OCI-M2 (cell line): ENCODE data around the gene IQSEC3.
"Not testable (repeated sequence)": the region's sequence is repeated elsewhere in the genome, so short reads cannot be mapped to it uniquely, and the experiment has no call there.

Experiments used
- DNase-seq: peaks from one replicate; lab custom pipeline; 2025; ENCODE audit not compliant: unreplicated experiment; lab: John Stamatoyannopoulos, UW

The IQSEC3 gene

DNA sequence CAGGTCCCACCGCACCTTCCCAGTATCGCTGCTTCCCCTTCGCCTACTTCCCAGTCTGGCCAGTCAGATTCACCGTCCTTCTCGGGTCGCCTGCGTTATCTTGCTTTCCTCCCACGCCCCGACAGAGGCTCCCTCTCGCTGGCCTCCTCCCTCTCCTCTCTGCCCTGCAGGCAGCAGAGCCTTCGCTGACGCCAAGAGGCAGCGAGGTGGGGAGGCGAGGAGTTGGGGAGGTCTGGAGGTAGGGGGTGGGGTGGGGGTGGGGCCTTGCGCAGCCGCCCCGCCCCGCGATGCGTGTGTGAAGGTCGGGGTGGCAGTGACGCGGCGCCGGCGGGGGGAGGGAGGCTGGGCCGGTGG, at the start of gene IQSEC3:
TSS of gene IQSEC3 (plus strand) at position 340 of the 354 bp plus-strand sequence. CDS start 116 bp downstream, outside the sequence.
- not testable (repeated sequence) for DNase-seq

DNA sequence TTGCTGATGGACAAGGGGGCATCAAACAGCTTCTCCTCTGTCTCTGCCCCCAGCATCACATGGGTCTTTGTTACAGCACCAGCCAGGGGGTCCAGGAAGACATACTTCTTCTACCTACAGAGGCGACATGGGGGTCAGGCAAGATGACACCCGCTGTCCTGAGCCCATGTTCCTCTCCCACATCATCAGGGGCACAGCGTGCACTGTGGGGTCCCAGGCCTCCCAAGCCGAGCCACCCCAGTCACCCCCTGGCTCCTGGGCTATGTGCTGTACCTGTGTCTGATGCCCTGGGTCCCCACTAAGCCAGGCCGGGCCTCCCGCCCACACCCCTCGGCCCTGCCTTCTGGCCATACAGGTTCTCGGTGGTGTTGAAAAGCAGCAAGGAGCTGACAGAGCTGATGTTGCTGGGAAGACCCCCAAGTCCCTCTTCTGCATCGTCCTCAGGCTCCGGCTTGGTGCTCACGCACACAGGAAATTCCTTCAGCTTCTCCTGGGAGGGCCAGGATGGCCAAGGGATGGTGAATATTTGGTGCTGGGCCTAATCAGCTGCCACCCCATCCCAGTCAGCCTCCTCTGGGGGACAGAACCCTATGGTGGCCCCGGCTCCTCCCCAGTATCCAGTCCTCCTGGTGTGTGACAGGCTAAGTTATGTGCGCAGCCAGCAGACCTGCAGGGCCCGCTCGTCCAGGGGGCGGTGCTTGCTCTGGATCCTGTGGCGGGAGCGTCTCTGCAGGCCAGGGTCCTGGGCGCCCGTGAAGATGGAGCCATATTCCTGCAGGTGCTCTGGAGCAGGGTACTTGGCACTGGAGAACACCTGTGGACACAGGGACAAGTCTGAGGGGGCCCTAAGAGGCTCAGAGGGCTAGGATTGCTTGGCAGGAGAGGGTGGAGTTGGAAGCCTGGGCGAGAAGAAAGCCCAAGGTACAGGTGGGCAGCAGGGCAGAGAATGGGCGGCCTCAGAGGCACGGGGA, 48.9 kb upstream of the IQSEC3 start:
- DNase-seq = not testable (repeated sequence)

- DNase-seq = not testable (repeated sequence)
Observed at GRCh38 chr12:18821-19567, 47.6 kb upstream of the IQSEC3 start.

DNA sequence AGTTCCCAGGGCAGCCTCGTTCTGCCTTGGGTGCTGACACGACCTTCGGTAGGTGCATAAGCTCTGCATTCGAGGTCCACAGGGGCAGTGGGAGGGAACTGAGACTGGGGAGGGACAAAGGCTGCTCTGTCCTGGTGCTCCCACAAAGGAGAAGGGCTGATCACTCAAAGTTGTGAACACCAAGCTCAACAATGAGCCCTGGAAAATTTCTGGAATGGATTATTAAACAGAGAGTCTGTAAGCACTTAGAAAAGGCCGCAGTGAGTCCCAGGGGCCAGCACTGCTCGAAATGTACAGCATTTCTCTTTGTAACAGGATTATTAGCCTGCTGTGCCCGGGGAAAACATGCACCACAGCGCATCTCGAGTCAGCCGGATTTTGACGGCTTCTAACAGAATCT, 46.7 kb upstream of the IQSEC3 start:
- DNase-seq = not testable (repeated sequence)

DNA sequence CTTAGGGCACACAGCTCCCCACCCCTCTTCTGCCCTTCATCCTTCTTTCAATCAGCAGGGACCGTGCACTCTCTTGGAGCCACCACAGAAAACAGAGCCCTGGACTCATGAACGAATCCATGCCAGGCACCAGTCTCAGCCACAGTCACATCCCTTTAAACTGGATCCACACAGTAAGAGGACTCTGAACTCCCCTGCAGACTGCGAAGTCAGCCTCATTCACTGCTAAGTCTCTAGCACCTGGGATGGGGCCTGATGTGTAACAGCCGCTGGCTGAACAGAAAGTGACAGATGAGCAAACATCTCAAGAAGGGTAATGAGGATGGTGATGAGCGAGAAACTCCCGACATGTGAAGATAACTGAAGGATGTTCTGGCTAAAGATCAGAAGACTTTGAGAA, 45.8 kb upstream of the IQSEC3 start:
- no peak for DNase-seq

- no peak for DNase-seq
Observed at GRCh38 chr12:21301-22189, 45.0 kb upstream of the IQSEC3 start.

DNA sequence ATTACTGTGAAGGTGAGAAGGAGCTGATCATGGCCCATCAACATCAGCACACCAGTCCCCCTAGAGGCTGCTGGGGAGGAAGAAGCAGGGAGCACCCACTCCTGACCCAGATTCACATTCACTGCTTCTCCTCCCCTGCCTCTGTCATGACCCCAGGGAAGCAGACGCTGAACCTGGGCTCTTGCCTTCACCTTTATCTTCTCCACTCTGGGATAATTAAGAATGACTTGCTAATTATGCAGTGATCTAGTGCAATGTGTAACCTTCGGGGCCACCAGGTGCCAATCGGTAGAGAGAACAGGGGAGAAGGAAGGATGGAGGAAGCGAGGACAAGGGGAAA, 44.4 kb upstream of the IQSEC3 start:
- DNase-seq = no peak

GRCh38 chr12:22530-23201, 43.9 kb upstream of the IQSEC3 start:
- no peak for DNase-seq

GRCh38 chr12:27904-28303, 38.7 kb upstream of the IQSEC3 start:
- not testable (repeated sequence) for DNase-seq

GRCh38 chr12:38775-39174, 27.8 kb upstream of the IQSEC3 start:
- DNase-seq = not testable (repeated sequence)

GRCh38 chr12:39555-40265, 26.9 kb upstream of the IQSEC3 start:
- not testable (repeated sequence) for DNase-seq

DNA sequence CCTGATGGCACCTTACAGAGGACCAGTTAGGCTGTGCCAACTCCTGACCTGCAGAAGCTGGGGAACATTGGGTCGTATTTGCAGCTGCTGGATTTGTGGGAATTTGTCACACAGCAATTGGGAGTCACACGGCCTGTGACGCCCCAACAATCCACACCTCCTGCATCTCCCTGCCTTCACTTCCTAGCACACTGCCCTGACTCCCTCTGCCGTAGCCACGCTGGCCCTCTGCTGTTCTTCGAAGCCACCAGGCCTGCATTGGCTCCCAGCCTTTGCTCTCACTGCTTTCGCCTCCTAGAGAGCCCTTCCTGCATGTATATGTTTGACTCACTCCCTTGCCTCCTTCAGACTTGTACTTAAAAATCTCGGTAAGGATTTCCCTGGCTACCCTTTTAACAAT, 22.2 kb upstream of the IQSEC3 start:
- not testable (repeated sequence) for DNase-seq

GRCh38 chr12:45235-45990, 21.2 kb upstream of the IQSEC3 start:
- not testable (repeated sequence) for DNase-seq

- not testable (repeated sequence) for DNase-seq
Observed at GRCh38 chr12:45991-46358, 20.6 kb upstream of the IQSEC3 start.

GRCh38 chr12:46542-46941, 20.0 kb upstream of the IQSEC3 start:
- not testable (repeated sequence) for DNase-seq

DNA sequence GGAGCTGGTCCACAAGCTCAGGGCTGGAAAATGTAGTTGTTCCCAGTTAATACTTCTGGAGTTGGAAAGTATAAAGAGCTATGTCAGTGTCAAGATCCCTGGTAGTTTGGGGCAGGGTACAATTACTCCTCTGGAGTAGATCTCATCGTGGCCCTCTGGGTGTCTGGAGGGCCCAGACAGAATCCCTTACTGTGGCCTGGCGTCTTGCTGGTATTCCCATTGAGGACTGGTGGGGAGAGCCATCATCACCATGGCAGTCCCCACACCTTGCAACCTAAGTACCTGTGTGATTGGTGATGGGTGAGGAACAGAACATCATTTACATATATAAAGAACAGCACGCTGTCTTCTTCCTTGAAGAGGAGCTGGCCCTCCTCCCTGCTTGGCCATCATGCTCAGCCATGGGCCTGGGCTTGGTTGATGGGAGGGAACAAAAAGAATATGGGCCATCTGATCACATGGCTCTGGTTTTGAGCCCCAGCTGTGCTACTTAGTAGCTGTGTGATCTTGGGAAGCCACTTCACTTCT, 18.8 kb upstream of the IQSEC3 start:
- DNase-seq = not testable (repeated sequence)

- not testable (repeated sequence) for DNase-seq
Observed at GRCh38 chr12:49149-49548, 17.4 kb upstream of the IQSEC3 start.

DNA sequence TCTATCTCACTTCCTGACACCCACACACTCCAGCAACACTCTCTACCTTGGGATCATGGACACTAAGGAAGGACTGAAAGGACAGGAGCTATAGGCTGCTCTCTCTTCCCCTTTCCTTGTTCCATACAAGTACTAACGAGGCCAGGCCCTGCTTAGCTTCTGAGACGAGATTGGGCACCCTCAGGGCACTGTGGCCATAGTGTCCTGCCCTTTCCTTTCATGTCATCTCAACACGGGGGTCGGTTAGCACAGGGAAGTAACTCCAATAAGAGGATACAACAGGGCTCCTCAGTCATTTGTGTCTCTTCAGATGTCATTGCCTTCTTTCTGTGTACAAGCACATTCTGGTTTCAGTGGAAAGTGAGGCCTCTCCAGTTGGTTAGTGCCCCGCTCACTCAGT, 15.5 kb upstream of the IQSEC3 start:
- not testable (repeated sequence) for DNase-seq

GRCh38 chr12:51962-52361, 14.6 kb upstream of the IQSEC3 start:
- not testable (repeated sequence) for DNase-seq
